ENCODE measurements around the gene GADD45B. TPM values are rescaled to one million over a fixed set of nuclear protein-coding genes. Genes with fewer than 3 reads are reported as not detected.

GADD45B gene
- total RNA-seq = 100 to 1,000 TPM; 233 to 784 TPM

- H3K27me3 Mint-ChIP-seq = no peaks in the 10 kb centered on the region
- H3K36me3 Mint-ChIP-seq = peaks cover 28% of the 10 kb centered on the region
- DNase-seq (ENCODE audit: low spot score) (peak; percentile 100), ATAC-seq (peak; percentile 71 to 82)
- peak within 1 kb of the TSS; percentile 99 for H3K4me3 Mint-ChIP-seq
- H3K27ac Mint-ChIP-seq = peak within 1 kb of the TSS; percentile 90 to 99
- H3K4me1 Mint-ChIP-seq (ENCODE audit: low read depth in 2 of 2) = peaks cover 10 to 35% of the 10 kb centered on the region in 2 donors
- no peaks in the 10 kb centered on the region for H3K9me3 Mint-ChIP-seq
These were observed at the start of gene GADD45B for GRCh38 chr19:2475702-2476450. Gene GADD45B (plus strand): TSS chr19:2476127. CDS start chr19:2476359, 232 bp downstream.

- Mint-ChIP-seq H3K27ac (peak overlapping the region; percentile 93 to 96), H3K9me3 (no peaks in the 10 kb centered on the region), H3K27me3 (no peaks in the 10 kb centered on the region), H3K4me1 (ENCODE audit: low read depth in 2 of 2) (peaks cover 6 to 11% of the 10 kb centered on the region in 2 donors), H3K4me3 (peak overlapping the region; percentile 91), H3K36me3 (no peaks in the 10 kb centered on the region)
- ATAC-seq (peak; percentile 41), DNase-seq (ENCODE audit: low spot score) (no peak)
These were observed 49.1 kb upstream of the GADD45B start for GRCh38 chr19:2426611-2427428.

- peaks cover 6 to 11% of the 10 kb centered on the region in 2 donors for H3K4me1 Mint-ChIP-seq (ENCODE audit: low read depth in 2 of 2)
- H3K4me3 Mint-ChIP-seq = peak within 1 kb of the TSS; percentile 91
- H3K36me3 Mint-ChIP-seq = no peaks in the 10 kb centered on the region
- DNase-seq (ENCODE audit: low spot score) (peak; percentile 98), ATAC-seq (peak; percentile 95 to 96)
- peak within 1 kb of the TSS; percentile 93 to 96 for H3K27ac Mint-ChIP-seq
- no peaks in the 10 kb centered on the region for H3K27me3 Mint-ChIP-seq
- H3K9me3 Mint-ChIP-seq = no peaks in the 10 kb centered on the region
These were observed 48.3 kb upstream of the GADD45B start, which contains the start of gene TIMM13 for GRCh38 chr19:2427429-2428320. Gene TIMM13 (minus strand): TSS chr19:2427586. CDS start chr19:2427533, 53 bp downstream.

GRCh38 chr19:2428321-2428690, 47.6 kb upstream of the GADD45B start:
- H3K9me3 Mint-ChIP-seq = no peaks in the 10 kb centered on the region
- peak overlapping the region; percentile 91 for H3K4me3 Mint-ChIP-seq
- DNase-seq (ENCODE audit: low spot score) (no peak), ATAC-seq (no peak)
- H3K4me1 Mint-ChIP-seq (ENCODE audit: low read depth in 2 of 2) = peaks cover 6 to 11% of the 10 kb centered on the region in 2 donors
- H3K36me3 Mint-ChIP-seq = no peaks in the 10 kb centered on the region
- H3K27me3 Mint-ChIP-seq = no peaks in the 10 kb centered on the region
- peak overlapping the region in 1 of 2 donors; percentile 93 for H3K27ac Mint-ChIP-seq

- Mint-ChIP-seq H3K4me1 (ENCODE audit: low read depth in 2 of 2) (peaks cover 6 to 11% of the 10 kb centered on the region in 2 donors), H3K9me3 (no peaks in the 10 kb centered on the region), H3K27me3 (no peaks in the 10 kb centered on the region), H3K36me3 (no peaks in the 10 kb centered on the region), H3K4me3 (no peak overlapping the region), H3K27ac (no peak overlapping the region)
- DNase-seq (ENCODE audit: low spot score) = no peak
- no peak for ATAC-seq
These were observed 46.9 kb upstream of the GADD45B start for GRCh38 chr19:2428756-2429711.

- Mint-ChIP-seq H3K36me3 (no peaks in the 10 kb centered on the region), H3K27me3 (no peaks in the 10 kb centered on the region), H3K9me3 (no peaks in the 10 kb centered on the region), H3K27ac (no peak overlapping the region), H3K4me3 (no peak overlapping the region), H3K4me1 (ENCODE audit: low read depth in 2 of 2) (peaks cover 6 to 11% of the 10 kb centered on the region in 2 donors)
- DNase-seq (ENCODE audit: low spot score) (no peak), ATAC-seq (no peak)
These were observed 45.9 kb upstream of the GADD45B start for GRCh38 chr19:2429917-2430535.

- no peaks in the 10 kb centered on the region for H3K36me3 Mint-ChIP-seq
- no peak for ATAC-seq
- DNase-seq (ENCODE audit: low spot score) = no peak
- no peak overlapping the region for H3K27ac Mint-ChIP-seq
- H3K4me3 Mint-ChIP-seq = no peak overlapping the region
- H3K27me3 Mint-ChIP-seq = no peaks in the 10 kb centered on the region
- H3K4me1 Mint-ChIP-seq (ENCODE audit: low read depth in 2 of 2) = peaks cover 6 to 10% of the 10 kb centered on the region in 2 donors
- no peaks in the 10 kb centered on the region for H3K9me3 Mint-ChIP-seq
These were observed 44.4 kb upstream of the GADD45B start for GRCh38 chr19:2431318-2432055.

GRCh38 chr19:2432131-2432848, 43.6 kb upstream of the GADD45B start:
- DNase-seq (ENCODE audit: low spot score) = peak; percentile 54
- no peak for ATAC-seq
- Mint-ChIP-seq H3K4me3 (no peak overlapping the region), H3K4me1 (ENCODE audit: low read depth in 2 of 2) (peaks cover 5 to 6% of the 10 kb centered on the region in 2 donors), H3K27ac (no peak overlapping the region), H3K9me3 (no peaks in the 10 kb centered on the region), H3K27me3 (no peaks in the 10 kb centered on the region), H3K36me3 (no peaks in the 10 kb centered on the region)

GRCh38 chr19:2433854-2434253, 42.1 kb upstream of the GADD45B start:
- no peaks in the 10 kb centered on the region for H3K27me3 Mint-ChIP-seq
- no peak overlapping the region for H3K4me3 Mint-ChIP-seq
- no peak for DNase-seq (ENCODE audit: low spot score)
- no peak for ATAC-seq
- no peak overlapping the region for H3K27ac Mint-ChIP-seq
- H3K9me3 Mint-ChIP-seq = no peaks in the 10 kb centered on the region
- no peaks in the 10 kb centered on the region for H3K36me3 Mint-ChIP-seq
- H3K4me1 Mint-ChIP-seq (ENCODE audit: low read depth in 2 of 2) = no peaks in the 10 kb centered on the region

- Mint-ChIP-seq H3K4me3 (no peak overlapping the region), H3K36me3 (no peaks in the 10 kb centered on the region), H3K27me3 (no peaks in the 10 kb centered on the region), H3K4me1 (ENCODE audit: low read depth in 2 of 2) (no peaks in the 10 kb centered on the region), H3K9me3 (no peaks in the 10 kb centered on the region), H3K27ac (no peak overlapping the region)
- DNase-seq (ENCODE audit: low spot score) = no peak
- ATAC-seq = no peak
These were observed 41.7 kb upstream of the GADD45B start for GRCh38 chr19:2434267-2434666.

- DNase-seq (ENCODE audit: low spot score) (no peak), ATAC-seq (no peak)
- H3K9me3 Mint-ChIP-seq = no peaks in the 10 kb centered on the region
- H3K4me3 Mint-ChIP-seq = no peak overlapping the region
- H3K36me3 Mint-ChIP-seq = no peaks in the 10 kb centered on the region
- no peak overlapping the region for H3K27ac Mint-ChIP-seq
- no peaks in the 10 kb centered on the region for H3K4me1 Mint-ChIP-seq (ENCODE audit: low read depth in 2 of 2)
- H3K27me3 Mint-ChIP-seq = no peaks in the 10 kb centered on the region
These were observed 41.1 kb upstream of the GADD45B start for GRCh38 chr19:2434721-2435265.

Data from natural killer cell treated with Interleukin-12 subunit alpha and Interleukin-12 subunit beta and Interleukin-15 and Interleukin-18, amount 100 ng/mL, for 72 hours (primary cell).